Measurements from ENCODE around the gene MORC2. TPM values are rescaled to one million over a fixed set of nuclear protein-coding genes. Genes with fewer than 3 reads are reported as not detected.

MORC2 gene
- total RNA-seq, 5 donors from 2014 or later (not counting 1 experiment from before 2014, with no cell fraction given) = 33.6 to 49.1 (median 45.4) TPM

GRCh38 chr22:30979932-30980331 is 11.4 kb upstream of the MORC2 start:
- Histone ChIP-seq H3K27me3 (replicated peaks in 1 of 2; ENCODE audit: control insufficient read depth in 2 of 2, extremely low read depth in 1 of 2, insufficient read depth in 2 of 2, low read length in 1 of 2) (no peaks in the 10 kb centered on the region), H3K27ac (ENCODE audit: low read length) (no peak overlapping the region), H3K9me3 (peaks cover 47% of the 10 kb centered on the region), H3K4me3 (ENCODE audit: control insufficient read depth in 1 of 2, extremely low read depth in 1 of 2, low read length in 1 of 2) (no peak overlapping the region), H3K36me3 (ENCODE audit: control insufficient read depth in 2 of 2, extremely low read depth in 1 of 2, insufficient read depth in 1 of 2, low read length in 1 of 2) (no peaks in the 10 kb centered on the region), H3K4me1 (ENCODE audit: control insufficient read depth in 1 of 2, extremely low read depth in 1 of 2, insufficient read depth in 2 of 2, low read length in 2 of 2) (no peaks in the 10 kb centered on the region)
- DNase-seq = no peak
- ChIA-PET CTCF (no interaction called here), POLR2A (no interaction called here)
- Mint-ChIP-seq H3K27ac (no peak overlapping the region), H3K4me1 (peaks cover 0 to 5% (median 3%) of the 10 kb centered on the region in 3 donors), H3K9me3 (peaks cover 16 to 81% (median 72%) of the 10 kb centered on the region in 3 donors), H3K27me3 (no peaks in the 10 kb centered on the region), H3K4me3 (no peak overlapping the region), H3K36me3 (peaks cover 24% of the 10 kb centered on the region)
- ATAC-seq (replicated peaks in 1 of 4) = no peak
- WGBS (ENCODE audit: insufficient coverage) = no CpG with 5 or more reads among the region's 3 CpGs

GRCh38 chr22:30978304-30978962 is 9.9 kb upstream of the MORC2 start:
- peaks cover 39% of the 10 kb centered on the region for H3K36me3 Mint-ChIP-seq
- no peak overlapping the region for H3K4me3 Mint-ChIP-seq
- ChIA-PET CTCF (no interaction called here), POLR2A (no interaction called here)
- H3K4me1 Mint-ChIP-seq = peaks cover 0 to 8% (median 3%) of the 10 kb centered on the region in 3 donors
- no peak overlapping the region for H3K4me3 ChIP-seq (ENCODE audit: control insufficient read depth in 1 of 2, extremely low read depth in 1 of 2, low read length in 1 of 2)
- H3K4me1 ChIP-seq (ENCODE audit: control insufficient read depth in 1 of 2, extremely low read depth in 1 of 2, insufficient read depth in 2 of 2, low read length in 2 of 2) = no peaks in the 10 kb centered on the region
- peaks cover 12 to 78% (median 71%) of the 10 kb centered on the region in 3 donors for H3K9me3 Mint-ChIP-seq
- peaks cover 45% of the 10 kb centered on the region for H3K9me3 ChIP-seq
- DNase-seq (no peak), ATAC-seq (replicated peaks in 1 of 4) (no peak)
- no peak overlapping the region for H3K27ac Mint-ChIP-seq
- peaks cover 0 to 3% of the 10 kb centered on the region in 2 donors for H3K36me3 ChIP-seq (ENCODE audit: control insufficient read depth in 2 of 2, extremely low read depth in 1 of 2, insufficient read depth in 1 of 2, low read length in 1 of 2)
- no CpG with 5 or more reads among the region's 3 CpGs for WGBS (ENCODE audit: insufficient coverage)
- no peak overlapping the region for H3K27ac ChIP-seq (ENCODE audit: low read length)
- H3K27me3 Mint-ChIP-seq = no peaks in the 10 kb centered on the region
- H3K27me3 ChIP-seq (replicated peaks in 1 of 2; ENCODE audit: control insufficient read depth in 2 of 2, extremely low read depth in 1 of 2, insufficient read depth in 2 of 2, low read length in 1 of 2) = no peaks in the 10 kb centered on the region

- Histone ChIP-seq H3K27me3 (replicated peaks in 1 of 2; ENCODE audit: control insufficient read depth in 2 of 2, extremely low read depth in 1 of 2, insufficient read depth in 2 of 2, low read length in 1 of 2) (no peaks in the 10 kb centered on the region), H3K27ac (ENCODE audit: low read length) (peak overlapping the region; percentile 90), H3K4me1 (ENCODE audit: control insufficient read depth in 1 of 2, extremely low read depth in 1 of 2, insufficient read depth in 2 of 2, low read length in 2 of 2) (peaks cover 6 to 22% of the 10 kb centered on the region in 2 experiments), H3K9me3 (peaks cover 38% of the 10 kb centered on the region), H3K4me3 (ENCODE audit: control insufficient read depth in 1 of 2, extremely low read depth in 1 of 2, low read length in 1 of 2) (peak overlapping the region; percentile 74 to 77), H3K36me3 (ENCODE audit: control insufficient read depth in 2 of 2, extremely low read depth in 1 of 2, insufficient read depth in 1 of 2, low read length in 1 of 2) (peaks cover 3 to 25% of the 10 kb centered on the region in 2 donors)
- Mint-ChIP-seq H3K4me3 (peak overlapping the region; percentile 90 to 91 (median 91)), H3K27me3 (no peaks in the 10 kb centered on the region), H3K36me3 (peaks cover 60% of the 10 kb centered on the region), H3K4me1 (peaks cover 26 to 62% (median 54%) of the 10 kb centered on the region in 3 donors), H3K9me3 (peaks cover 7 to 45% (median 39%) of the 10 kb centered on the region in 3 donors), H3K27ac (peak overlapping the region; percentile 55 to 68)
- CTCF ChIA-PET = interaction anchor here in 1 of 2 donors (0.5 kb wide), 1 partner anchor 207 kb away, joined by 3 read pairs; no protein-coding TSS in a partner anchor
- no CpG with 5 or more reads among the region's 3 CpGs for WGBS (ENCODE audit: insufficient coverage)
- POLR2A ChIA-PET = no interaction called here
- DNase-seq (no peak), ATAC-seq (replicated peaks in 1 of 4) (no peak)
Observed at GRCh38 chr22:30970356-30970746, 1.8 kb upstream of the MORC2 start.

GRCh38 chr22:30969532-30970355 is 1.2 kb upstream of the MORC2 start:
- H3K9me3 ChIP-seq = peaks cover 36% of the 10 kb centered on the region
- peak overlapping the region; percentile 74 to 77 for H3K4me3 ChIP-seq (ENCODE audit: control insufficient read depth in 1 of 2, extremely low read depth in 1 of 2, low read length in 1 of 2)
- DNase-seq (peak in 19 of 35 experiments; percentile 9 to 58 (median 22)), ATAC-seq (replicated peaks in 1 of 4) (peak; percentile 13 to 28 (median 18))
- H3K4me1 ChIP-seq (ENCODE audit: control insufficient read depth in 1 of 2, extremely low read depth in 1 of 2, insufficient read depth in 2 of 2, low read length in 2 of 2) = peaks cover 6 to 22% of the 10 kb centered on the region in 2 experiments
- Mint-ChIP-seq H3K4me1 (peaks cover 26 to 68% (median 59%) of the 10 kb centered on the region in 3 donors), H3K27me3 (no peaks in the 10 kb centered on the region), H3K9me3 (peaks cover 7 to 47% (median 37%) of the 10 kb centered on the region in 3 donors), H3K4me3 (peak overlapping the region; percentile 90 to 91 (median 91)), H3K36me3 (peaks cover 59% of the 10 kb centered on the region), H3K27ac (peak overlapping the region; percentile 68 to 70)
- WGBS (ENCODE audit: insufficient coverage) = under 1% methylated on average over 37 of the region's 49 CpGs
- CTCF ChIA-PET = interaction anchor here (0.6 to 1.9 kb wide), 8 partner anchors 30 to 335 kb away, joined by 3 to 6 read pairs (median 4); partner anchors contain the start of genes PIK3IP1 (in 1 of the 2) and SMTN (in 1 of the 2)
- H3K27ac ChIP-seq (ENCODE audit: low read length) = peak overlapping the region; percentile 90
- POLR2A ChIA-PET = interaction anchor here (0.6 to 1.0 kb wide), 4 partner anchors 14 to 380 kb away, joined by 3 to 5 read pairs (median 4); no protein-coding TSS in a partner anchor
- no peaks in the 10 kb centered on the region for H3K27me3 ChIP-seq (replicated peaks in 1 of 2; ENCODE audit: control insufficient read depth in 2 of 2, extremely low read depth in 1 of 2, insufficient read depth in 2 of 2, low read length in 1 of 2)
- H3K36me3 ChIP-seq (ENCODE audit: control insufficient read depth in 2 of 2, extremely low read depth in 1 of 2, insufficient read depth in 1 of 2, low read length in 1 of 2) = peaks cover 3 to 25% of the 10 kb centered on the region in 2 donors

- Histone ChIP-seq H3K27me3 (replicated peaks in 1 of 2; ENCODE audit: control insufficient read depth in 2 of 2, extremely low read depth in 1 of 2, insufficient read depth in 2 of 2, low read length in 1 of 2) (no peaks in the 10 kb centered on the region), H3K4me1 (ENCODE audit: control insufficient read depth in 1 of 2, extremely low read depth in 1 of 2, insufficient read depth in 2 of 2, low read length in 2 of 2) (peaks cover 6 to 22% of the 10 kb centered on the region in 2 experiments), H3K36me3 (ENCODE audit: control insufficient read depth in 2 of 2, extremely low read depth in 1 of 2, insufficient read depth in 1 of 2, low read length in 1 of 2) (peaks cover 3 to 25% of the 10 kb centered on the region in 2 donors), H3K4me3 (ENCODE audit: control insufficient read depth in 1 of 2, extremely low read depth in 1 of 2, low read length in 1 of 2) (peak within 1 kb of the TSS; percentile 74 to 77), H3K27ac (ENCODE audit: low read length) (peak within 1 kb of the TSS; percentile 90), H3K9me3 (peaks cover 36% of the 10 kb centered on the region)
- peak within 1 kb of the TSS; percentile 90 to 91 (median 91) for H3K4me3 Mint-ChIP-seq
- WGBS (ENCODE audit: insufficient coverage) = under 1% methylated on average over 66 of the region's 67 CpGs
- CTCF ChIA-PET = interaction anchor here (0.6 to 1.9 kb wide), 10 partner anchors 23 to 334 kb away, joined by 3 to 6 read pairs (median 4); partner anchors contain the start of genes PIK3IP1 (in 1 of the 2) and SMTN (in 1 of the 2)
- H3K27me3 Mint-ChIP-seq = no peaks in the 10 kb centered on the region
- peak within 1 kb of the TSS; percentile 92 to 94 for H3K27ac Mint-ChIP-seq
- H3K36me3 Mint-ChIP-seq = peaks cover 54% of the 10 kb centered on the region
- peaks cover 7 to 43% (median 30%) of the 10 kb centered on the region in 3 donors for H3K9me3 Mint-ChIP-seq
- peak; percentile 92 to 99 (median 97) for DNase-seq
- peaks cover 31 to 70% (median 59%) of the 10 kb centered on the region in 3 donors for H3K4me1 Mint-ChIP-seq
- POLR2A ChIA-PET = interaction anchor here (0.6 to 1.0 kb wide), 7 partner anchors 14 to 380 kb away, joined by 3 to 5 read pairs (median 3); partner anchors contain the start of gene PES1 (in 1 of the 2)
- ATAC-seq (replicated peaks in 1 of 4) = peak; percentile 90 to 92 (median 92)
Observed at GRCh38 chr22:30968924-30969531, 454 bp upstream of the MORC2 start, which contains the start of gene TUG1. Gene TUG1, plus strand, starts transcription at chr22:30969265.

Measured in T-cell (primary cell).